ENCODE results near the gene LFNG. TPM values are rescaled to one million over a fixed set of nuclear protein-coding genes. Genes with fewer than 3 reads are reported as not detected.
"Not testable (repeated sequence)": the region's sequence is repeated elsewhere in the genome, so short reads cannot be mapped to it uniquely, and the experiment has no call there.

Gene LFNG
- total RNA-seq, 6 experiments from 2014 or later = 1.0 to 4.3 (median 1.7) TPM

DNA sequence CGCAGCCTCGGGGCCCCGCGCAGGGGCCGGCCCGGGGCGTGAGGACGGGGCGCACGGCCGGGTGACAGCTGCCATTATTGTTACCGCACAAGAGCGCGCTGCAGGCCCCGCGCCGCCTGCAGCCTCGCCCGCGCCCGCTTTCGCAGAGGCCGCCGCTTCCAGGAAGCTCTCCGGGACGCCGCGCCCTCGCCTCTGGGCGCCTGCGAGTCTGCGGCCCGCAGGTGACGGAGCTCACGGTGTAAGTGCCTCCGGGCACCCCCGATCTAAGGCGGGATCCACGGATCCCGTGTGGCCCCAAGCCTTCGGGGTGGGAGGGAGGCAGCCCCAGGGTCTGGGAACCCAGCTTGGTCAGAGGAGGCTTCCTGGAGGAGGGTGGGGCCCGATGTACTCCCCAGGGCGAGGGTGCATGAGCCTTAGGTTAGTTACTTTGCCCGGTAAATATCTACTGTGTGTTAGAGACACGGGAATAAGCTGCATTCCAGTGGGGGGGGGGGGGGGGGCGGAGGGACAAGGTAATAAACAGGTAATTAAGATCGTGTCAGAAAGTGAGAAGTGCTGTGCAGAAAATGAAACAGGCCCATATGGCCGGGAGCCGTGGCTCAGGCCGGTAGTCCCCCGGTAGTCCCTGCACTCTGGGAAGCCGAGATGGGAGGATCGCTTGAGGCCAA lies 39.8 kb downstream of the LFNG start:
- H3K36me3 ChIP-seq = no peaks in the 10 kb centered on the region
- H3K27ac ChIP-seq = peak overlapping the region in 2 of 3 donors; percentile 33 to 62
- DNase-seq (peak in 1 of 3 donors; percentile 58), ATAC-seq (no peak)
- H3K4me1 ChIP-seq = peaks cover 0 to 15% (median 1%) of the 10 kb centered on the region in 4 donors
- no peaks in the 10 kb centered on the region for H3K27me3 ChIP-seq
- intact Hi-C loops (cut with DNase I) = no loop called here
- no peaks in the 10 kb centered on the region for H3K9me3 ChIP-seq
- TF ChIP-seq POLR2A (IDR thresholded peaks at IDR 0.05) = no peak
- TF ChIP-seq, protein P1, sequence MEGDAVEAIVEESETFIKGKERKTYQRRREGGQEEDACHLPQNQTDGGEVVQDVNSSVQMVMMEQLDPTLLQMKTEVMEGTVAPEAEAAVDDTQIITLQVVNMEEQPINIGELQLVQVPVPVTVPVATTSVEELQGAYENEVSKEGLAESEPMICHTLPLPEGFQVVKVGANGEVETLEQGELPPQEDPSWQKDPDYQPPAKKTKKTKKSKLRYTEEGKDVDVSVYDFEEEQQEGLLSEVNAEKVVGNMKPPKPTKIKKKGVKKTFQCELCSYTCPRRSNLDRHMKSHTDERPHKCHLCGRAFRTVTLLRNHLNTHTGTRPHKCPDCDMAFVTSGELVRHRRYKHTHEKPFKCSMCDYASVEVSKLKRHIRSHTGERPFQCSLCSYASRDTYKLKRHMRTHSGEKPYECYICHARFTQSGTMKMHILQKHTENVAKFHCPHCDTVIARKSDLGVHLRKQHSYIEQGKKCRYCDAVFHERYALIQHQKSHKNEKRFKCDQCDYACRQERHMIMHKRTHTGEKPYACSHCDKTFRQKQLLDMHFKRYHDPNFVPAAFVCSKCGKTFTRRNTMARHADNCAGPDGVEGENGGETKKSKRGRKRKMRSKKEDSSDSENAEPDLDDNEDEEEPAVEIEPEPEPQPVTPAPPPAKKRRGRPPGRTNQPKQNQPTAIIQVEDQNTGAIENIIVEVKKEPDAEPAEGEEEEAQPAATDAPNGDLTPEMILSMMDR (IDR thresholded peaks at IDR 0.05) = no peak
- 19% methylated on average over 6 of the region's 53 CpGs for WGBS (ENCODE audit: insufficient coverage, low coverage, low lambda C conversion rate, missing lambda C conversion rate)
- peak overlapping the region; percentile 79 to 98 (median 90) for H3K4me3 ChIP-seq

- peak in 1 of 3 donors; percentile 1 for DNase-seq
- WGBS (ENCODE audit: insufficient coverage, low coverage, low lambda C conversion rate, missing lambda C conversion rate) = 93% methylated on average over 3 of the region's 3 CpGs
- ATAC-seq, H3K27me3 ChIP-seq, H3K27ac ChIP-seq, H3K4me1 ChIP-seq, H3K9me3 ChIP-seq, H3K4me3 ChIP-seq, H3K36me3 ChIP-seq: not testable (repeated sequence)
- intact Hi-C loops (cut with DNase I) = loop anchor here in 1 of 2 donors (10.0 kb wide), 1 partner anchor 121 kb away; the partner anchor contains the start of gene AMZ1
These were observed 44.4 kb downstream of the LFNG start for GRCh38 chr7:2563955-2564354.

- intact Hi-C loops (cut with DNase I) = loop anchor here in 1 of 2 donors (10.0 kb wide), 1 partner anchor 120 kb away; the partner anchor contains the start of gene AMZ1
- no peaks in the 10 kb centered on the region for H3K27me3 ChIP-seq
- no peaks in the 10 kb centered on the region for H3K36me3 ChIP-seq
- peaks cover 0 to 8% (median 2%) of the 10 kb centered on the region in 4 donors for H3K4me1 ChIP-seq
- no peak overlapping the region for H3K4me3 ChIP-seq
- no peaks in the 10 kb centered on the region for H3K9me3 ChIP-seq
- DNase-seq (peak in 2 of 3 donors; percentile 47 to 49), ATAC-seq (peak; percentile 66 to 80 (median 72))
- WGBS (ENCODE audit: insufficient coverage, low coverage, low lambda C conversion rate, missing lambda C conversion rate) = 27% methylated on average over 8 of the region's 12 CpGs
- TF ChIP-seq POLR2A (IDR thresholded peaks at IDR 0.05) = no peak
- TF ChIP-seq, protein P1 (IDR thresholded peaks at IDR 0.05) = no peak
- no peak overlapping the region for H3K27ac ChIP-seq
These were observed 45.5 kb downstream of the LFNG start for GRCh38 chr7:2564970-2565540.

- Histone ChIP-seq H3K4me3 (no peak overlapping the region), H3K9me3 (no peaks in the 10 kb centered on the region), H3K27me3 (no peaks in the 10 kb centered on the region), H3K4me1 (peaks cover 0 to 8% (median 2%) of the 10 kb centered on the region in 4 donors), H3K36me3 (no peaks in the 10 kb centered on the region), H3K27ac (no peak overlapping the region)
- DNase-seq = peak in 1 of 3 donors; percentile 1
- 74% methylated on average over 8 of the region's 8 CpGs for WGBS (ENCODE audit: insufficient coverage, low coverage, low lambda C conversion rate, missing lambda C conversion rate)
- intact Hi-C loops (cut with DNase I) = loop anchor here in 1 of 2 donors (10.0 kb wide), 1 partner anchor 118 kb away; the partner anchor contains the start of gene AMZ1
- ATAC-seq = no peak
- no peak for TF ChIP-seq POLR2A (IDR thresholded peaks at IDR 0.05)
- TF ChIP-seq, protein P1 (IDR thresholded peaks at IDR 0.05) = no peak
These were observed 46.8 kb downstream of the LFNG start for GRCh38 chr7:2566348-2566889.
